Dendritic cell treated with granulocyte-macrophage colony-stimulating factor and Interleukin-4, amounts not matched to agents 40 ng/mL and 50 ng/mL, for 4 days (primary cell): ENCODE data around the gene PDE1A.
"Not testable (repeated sequence)": the region's sequence is repeated elsewhere in the genome, so short reads cannot be mapped to it uniquely, and the experiment has no call there.

ENCODE experiments used
- H3K27ac Mint-ChIP-seq: one replicate; pipeline ENCODE4 v1.8.0; 2022; ENCODE audit warnings: mild to moderate bottlenecking, mixed read lengths
- H3K27me3 Mint-ChIP-seq: one replicate; pipeline ENCODE4 v1.8.0; 2022; ENCODE audit warnings: mild to moderate bottlenecking, mixed read lengths
- H3K36me3 Mint-ChIP-seq: one replicate; pipeline ENCODE4 v1.8.0; 2022; ENCODE audit warnings: low read depth, mixed read lengths
- H3K4me1 Mint-ChIP-seq: one replicate; pipeline ENCODE4 v1.8.0; 2022; ENCODE audit warnings: low read depth, mixed read lengths
- H3K4me3 Mint-ChIP-seq: one replicate; pipeline ENCODE4 v1.8.0; 2022; ENCODE audit warnings: mild to moderate bottlenecking, moderate library complexity, mixed read lengths
- H3K9me3 Mint-ChIP-seq: one replicate; pipeline ENCODE4 v1.8.0; 2022; ENCODE audit warnings: mixed read lengths
- intact Hi-C: fragments of 100-400 bp; cut with micrococcal nuclease; formaldehyde crosslinking; loops from one replicate; pipeline ENCODE4 v1.15.0; 2022

Gene PDE1A

GRCh38 chr2:182316950-182317349 is 109.9 kb downstream of the PDE1A start:
- intact Hi-C loops = no loop called here
- H3K27ac Mint-ChIP-seq = no peak overlapping the region

GRCh38 chr2:182302972-182303371 is 123.9 kb downstream of the PDE1A start:
- no peak overlapping the region for H3K27ac Mint-ChIP-seq
- no peaks in the 10 kb centered on the region for H3K4me1 Mint-ChIP-seq
- H3K27me3 Mint-ChIP-seq = no peaks in the 10 kb centered on the region
- intact Hi-C loops = no loop called here
- no peaks in the 10 kb centered on the region for H3K9me3 Mint-ChIP-seq
- no peaks in the 10 kb centered on the region for H3K36me3 Mint-ChIP-seq
- H3K4me3 Mint-ChIP-seq = no peak overlapping the region

More at GRCh38 chr2:182316950-182317349, 109.9 kb downstream of the PDE1A start:
- Mint-ChIP-seq H3K36me3 (no peaks in the 10 kb centered on the region), H3K9me3 (no peaks in the 10 kb centered on the region), H3K4me1 (no peaks in the 10 kb centered on the region), H3K27me3 (no peaks in the 10 kb centered on the region), H3K4me3 (no peak overlapping the region)

- intact Hi-C loops = no loop called here
- Mint-ChIP-seq H3K4me1 (no peaks in the 10 kb centered on the region), H3K27ac (no peak overlapping the region), H3K4me3 (no peak overlapping the region), H3K9me3 (no peaks in the 10 kb centered on the region), H3K27me3 (no peaks in the 10 kb centered on the region), H3K36me3 (no peaks in the 10 kb centered on the region)
These were observed 124.7 kb downstream of the PDE1A start for GRCh38 chr2:182302174-182302573.

GRCh38 chr2:182301093-182301492 is 125.7 kb downstream of the PDE1A start:
- no peaks in the 10 kb centered on the region for H3K4me1 Mint-ChIP-seq
- H3K27ac Mint-ChIP-seq = no peak overlapping the region

GRCh38 chr2:182300608-182301007 is 126.2 kb downstream of the PDE1A start:
- H3K4me1 Mint-ChIP-seq = no peaks in the 10 kb centered on the region
- no peaks in the 10 kb centered on the region for H3K9me3 Mint-ChIP-seq
- H3K27me3 Mint-ChIP-seq = no peaks in the 10 kb centered on the region
- H3K4me3 Mint-ChIP-seq = no peak overlapping the region
- intact Hi-C loops = no loop called here
- no peak overlapping the region for H3K27ac Mint-ChIP-seq
- H3K36me3 Mint-ChIP-seq = no peaks in the 10 kb centered on the region

More at GRCh38 chr2:182301093-182301492, 125.7 kb downstream of the PDE1A start:
- Mint-ChIP-seq H3K36me3 (no peaks in the 10 kb centered on the region), H3K27me3 (no peaks in the 10 kb centered on the region), H3K4me3 (no peak overlapping the region), H3K9me3 (no peaks in the 10 kb centered on the region)
- intact Hi-C loops = no loop called here

GRCh38 chr2:182299632-182300031 is 127.2 kb downstream of the PDE1A start:
- no peaks in the 10 kb centered on the region for H3K4me1 Mint-ChIP-seq
- H3K27me3 Mint-ChIP-seq = no peaks in the 10 kb centered on the region
- H3K9me3 Mint-ChIP-seq = no peaks in the 10 kb centered on the region
- no peaks in the 10 kb centered on the region for H3K36me3 Mint-ChIP-seq
- no peak overlapping the region for H3K27ac Mint-ChIP-seq
- intact Hi-C loops = no loop called here
- H3K4me3 Mint-ChIP-seq = no peak overlapping the region

- Mint-ChIP-seq H3K4me1 (no peaks in the 10 kb centered on the region), H3K27ac (no peak overlapping the region), H3K27me3 (no peaks in the 10 kb centered on the region), H3K4me3 (no peak overlapping the region), H3K9me3 (no peaks in the 10 kb centered on the region), H3K36me3 (no peaks in the 10 kb centered on the region)
- intact Hi-C loops = no loop called here
These were observed 128.4 kb downstream of the PDE1A start for GRCh38 chr2:182298456-182298855.

GRCh38 chr2:182291296-182291695 is 135.5 kb downstream of the PDE1A start:
- Mint-ChIP-seq H3K36me3 (no peaks in the 10 kb centered on the region), H3K4me3 (no peak overlapping the region), H3K4me1 (no peaks in the 10 kb centered on the region), H3K27me3 (no peaks in the 10 kb centered on the region), H3K9me3 (no peaks in the 10 kb centered on the region), H3K27ac (no peak overlapping the region)
- intact Hi-C loops = no loop called here

GRCh38 chr2:182283512-182283911 is 143.3 kb downstream of the PDE1A start:
- Mint-ChIP-seq H3K27me3 (no peaks in the 10 kb centered on the region), H3K9me3 (no peaks in the 10 kb centered on the region), H3K36me3 (no peaks in the 10 kb centered on the region), H3K4me3 (no peak overlapping the region), H3K27ac (no peak overlapping the region), H3K4me1 (no peaks in the 10 kb centered on the region)
- intact Hi-C loops = no loop called here

- intact Hi-C loops = no loop called here
- Mint-ChIP-seq H3K4me1 (no peaks in the 10 kb centered on the region), H3K27me3 (no peaks in the 10 kb centered on the region), H3K36me3 (no peaks in the 10 kb centered on the region), H3K9me3 (peaks cover 13% of the 10 kb centered on the region), H3K27ac (no peak overlapping the region), H3K4me3 (no peak overlapping the region)
These were observed 145.6 kb downstream of the PDE1A start for GRCh38 chr2:182281276-182281675.

GRCh38 chr2:182280118-182280517 is 146.7 kb downstream of the PDE1A start:
- no peaks in the 10 kb centered on the region for H3K36me3 Mint-ChIP-seq
- no peak overlapping the region for H3K27ac Mint-ChIP-seq
- no peaks in the 10 kb centered on the region for H3K4me1 Mint-ChIP-seq
- peaks cover 24% of the 10 kb centered on the region for H3K9me3 Mint-ChIP-seq
- H3K4me3 Mint-ChIP-seq = no peak overlapping the region
- intact Hi-C loops = no loop called here
- no peaks in the 10 kb centered on the region for H3K27me3 Mint-ChIP-seq

- H3K4me1 Mint-ChIP-seq, H3K36me3 Mint-ChIP-seq, H3K27ac Mint-ChIP-seq, intact Hi-C loops, H3K27me3 Mint-ChIP-seq, H3K4me3 Mint-ChIP-seq: not testable (repeated sequence)
- H3K9me3 Mint-ChIP-seq = peaks cover 31% of the 10 kb centered on the region
These were observed 150.2 kb downstream of the PDE1A start for GRCh38 chr2:182276662-182277061.

GRCh38 chr2:182267971-182268370 is 158.9 kb downstream of the PDE1A start:
- H3K9me3 Mint-ChIP-seq = no peaks in the 10 kb centered on the region
- H3K36me3 Mint-ChIP-seq = no peaks in the 10 kb centered on the region
- no peak overlapping the region for H3K4me3 Mint-ChIP-seq
- intact Hi-C loops = no loop called here
- no peaks in the 10 kb centered on the region for H3K27me3 Mint-ChIP-seq
- no peak overlapping the region for H3K27ac Mint-ChIP-seq
- H3K4me1 Mint-ChIP-seq = no peaks in the 10 kb centered on the region

GRCh38 chr2:182266909-182267308 is 159.9 kb downstream of the PDE1A start:
- Mint-ChIP-seq H3K36me3 (no peaks in the 10 kb centered on the region), H3K4me3 (no peak overlapping the region), H3K9me3 (no peaks in the 10 kb centered on the region), H3K4me1 (no peaks in the 10 kb centered on the region), H3K27me3 (no peaks in the 10 kb centered on the region), H3K27ac (no peak overlapping the region)
- intact Hi-C loops = no loop called here

GRCh38 chr2:182265718-182266117 is 161.1 kb downstream of the PDE1A start:
- intact Hi-C loops = no loop called here
- Mint-ChIP-seq H3K27ac (no peak overlapping the region), H3K9me3 (no peaks in the 10 kb centered on the region), H3K27me3 (no peaks in the 10 kb centered on the region), H3K36me3 (no peaks in the 10 kb centered on the region), H3K4me1 (no peaks in the 10 kb centered on the region), H3K4me3 (no peak overlapping the region)
